H54 (cell line): ENCODE measurements around the gene RCC1.
"Not testable (repeated sequence)": the region's sequence is repeated elsewhere in the genome, so short reads cannot be mapped to it uniquely, and the experiment has no call there.

Experiments
- DNase-seq: peaks from one replicate; pipeline ENCODE4 v3.0.0; 2011; ENCODE audit warnings: low spot score, mixed read lengths; ENCODE audit not compliant: insufficient read length
- FAIRE-seq: peaks from 3 replicates; lab custom pipeline; 2011; peaks lifted over from hg19 to GRCh38; lab: Jason Lieb, UNC
- POLR2A ChIP-seq: IDR thresholded peaks from 2 replicates; pipeline ENCODE4 v1.6.1; 2011; ENCODE audit warnings: low read depth, mild to moderate bottlenecking, low read length

The RCC1 gene

GRCh38 chr1:28518745-28519341, 13.0 kb downstream of the RCC1 start:
- no peak for TF ChIP-seq POLR2A
- DNase-seq = no peak
- no peak for FAIRE-seq

- FAIRE-seq (no peak), DNase-seq (no peak)
- TF ChIP-seq POLR2A = no peak
These were observed 14.3 kb downstream of the RCC1 start for GRCh38 chr1:28519946-28520725.

GRCh38 chr1:28520796-28521195, 15.0 kb downstream of the RCC1 start:
- not testable (repeated sequence) for FAIRE-seq, DNase-seq

GRCh38 chr1:28521502-28522164, 15.8 kb downstream of the RCC1 start:
- DNase-seq (no peak), FAIRE-seq (no peak)
- no peak for TF ChIP-seq POLR2A

- DNase-seq, FAIRE-seq: not testable (repeated sequence)
These were observed 16.7 kb downstream of the RCC1 start for GRCh38 chr1:28522537-28522936.

GRCh38 chr1:28525002-28525642, 19.3 kb downstream of the RCC1 start:
- not testable (repeated sequence) for FAIRE-seq, DNase-seq

GRCh38 chr1:28526886-28527285, 21.0 kb downstream of the RCC1 start:
- FAIRE-seq (no peak), DNase-seq (no peak)
- no peak for TF ChIP-seq POLR2A

GRCh38 chr1:28530456-28530855, 24.6 kb downstream of the RCC1 start:
- FAIRE-seq (no peak), DNase-seq (no peak)
- TF ChIP-seq POLR2A = no peak

GRCh38 chr1:28534671-28535070, 28.8 kb downstream of the RCC1 start:
- TF ChIP-seq POLR2A = no peak
- FAIRE-seq = no peak
- no peak for DNase-seq

GRCh38 chr1:28535180-28535579, 29.3 kb downstream of the RCC1 start:
- FAIRE-seq (no peak), DNase-seq (no peak)
- TF ChIP-seq POLR2A = no peak

- no peak for FAIRE-seq
- no peak for TF ChIP-seq POLR2A
- no peak for DNase-seq
These were observed 31.8 kb downstream of the RCC1 start for GRCh38 chr1:28537457-28538199.

- DNase-seq (no peak), FAIRE-seq (no peak)
- no peak for TF ChIP-seq POLR2A
These were observed 32.4 kb downstream of the RCC1 start for GRCh38 chr1:28538286-28538685.

- no peak for TF ChIP-seq POLR2A
- no peak for DNase-seq
- no peak for FAIRE-seq
These were observed 34.8 kb downstream of the RCC1 start for GRCh38 chr1:28540651-28541050.

- DNase-seq, FAIRE-seq: not testable (repeated sequence)
These were observed 35.7 kb downstream of the RCC1 start for GRCh38 chr1:28541414-28542015.
